GM12878 (cell line): ENCODE measurements around the gene SLC50A1. TPM values are rescaled to one million over a fixed set of nuclear protein-coding genes. Genes with fewer than 3 reads are reported as not detected.
A peak's percentile ranks its signal among the peaks of the same experiment; 100 is the strongest.

Source experiments
- ATF2 ChIP-seq: IDR thresholded peaks from 2 replicates; pipeline ENCODE4 v1.6.1; 2012; ENCODE audit warnings: low read length, inconsistent platforms
- BHLHE40 ChIP-seq, 2 experiments: fragments of 450-650 bp in 1 of 2; IDR thresholded peaks; 2 replicates each; pipeline ENCODE4 v1.6.1; 2011 to 2017; ENCODE audit warnings: low read depth in 2 of 2, borderline replicate concordance in 1 of 2, improper control_type of control experiment in 1 of 2, low read length in 1 of 2, mild to moderate bottlenecking in 1 of 2
- CBX3 ChIP-seq: fragments of 200-600 bp; sonication (generic); IDR thresholded peaks from 2 replicates; pipeline ENCODE4 v1.6.1; 2016; ENCODE audit warnings: low read depth, borderline replicate concordance
- CEBPB ChIP-seq, 2 experiments: fragments of 150-350 bp in 1 of 2; IDR thresholded peaks; 2 replicates each; pipeline ENCODE4 v1.6.1; 2012 to 2014; ENCODE audit warnings: low read depth in 2 of 2, low read length in 2 of 2, borderline replicate concordance in 1 of 2, inconsistent platforms in 1 of 2
- CHD4 ChIP-seq: fragments of 200-600 bp; sonication (generic); IDR thresholded peaks from 2 replicates; pipeline ENCODE4 v1.6.1; 2016; ENCODE audit warnings: mild to moderate bottlenecking
- E2F8 ChIP-seq: fragments of 450-650 bp; IDR thresholded peaks from 2 replicates; pipeline ENCODE4 v1.6.1; 2018; ENCODE audit warnings: mild to moderate bottlenecking, low read depth, moderate library complexity; ENCODE audit not compliant: partially characterized antibody
- FOS ChIP-seq: IDR thresholded peaks from 3 replicates; pipeline ENCODE4 v1.6.1; 2011; ENCODE audit warnings: borderline replicate concordance; ENCODE audit not compliant: insufficient read length; ENCODE audit errors: extremely low read depth
- HCFC1 ChIP-seq: fragments of 150-350 bp; IDR thresholded peaks from 2 replicates; pipeline ENCODE4 v1.6.1; 2014; ENCODE audit warnings: low read length
- HDAC2 ChIP-seq: fragments of 200-600 bp; sonication (generic); IDR thresholded peaks from 2 replicates; pipeline ENCODE4 v1.6.1; 2017
- IKZF2 ChIP-seq, 2 experiments: fragments of 450-650 bp; IDR thresholded peaks; 2 replicates each; pipeline ENCODE4 v1.6.1; 2017; ENCODE audit warnings: mild to moderate bottlenecking in 2 of 2, moderate library complexity in 2 of 2
- JUNB ChIP-seq: IDR thresholded peaks from 2 replicates; pipeline ENCODE4 v1.6.1; 2016; ENCODE audit warnings: antibody characterized with exemption, mild to moderate bottlenecking
- NRF1 ChIP-seq: conservative IDR thresholded peaks from 2 replicates; pipeline ENCODE4 v1.6.1; 2011; ENCODE audit warnings: mild to moderate bottlenecking, low read depth, low read length, improper control_type of control experiment
- PBX3 ChIP-seq: IDR thresholded peaks from 2 replicates; pipeline ENCODE4 v1.6.1; 2011; ENCODE audit warnings: mild to moderate bottlenecking, low read depth, low read length, moderate library complexity; ENCODE audit not compliant: insufficient replicate concordance
- POLR2AphosphoS5 ChIP-seq: IDR thresholded peaks from 2 replicates; pipeline ENCODE4 v1.6.1; 2011; ENCODE audit warnings: mild to moderate bottlenecking, low read length, inconsistent platforms
- SRF ChIP-seq, 2 experiments: IDR thresholded peaks; 2 replicates each; pipeline ENCODE4 v1.6.1; 2011; ENCODE audit warnings: low read depth in 2 of 2, low read length in 2 of 2, mild to moderate bottlenecking in 1 of 2, moderate library complexity in 1 of 2
- SUZ12 ChIP-seq: fragments of 200-600 bp; sonication (generic); IDR thresholded peaks from one replicate; pipeline ENCODE4 v1.6.1; 2018; ENCODE audit warnings: antibody characterized with exemption, mild to moderate bottlenecking; ENCODE audit not compliant: unreplicated experiment
- ZNF592 ChIP-seq: fragments of 450-650 bp; IDR thresholded peaks from 2 replicates; pipeline ENCODE4 v1.6.1; 2017; ENCODE audit warnings: mild to moderate bottlenecking, moderate library complexity
- ZSCAN29 ChIP-seq: fragments of 450-650 bp; IDR thresholded peaks from 2 replicates; pipeline ENCODE4 v1.6.1; 2017; ENCODE audit warnings: mild to moderate bottlenecking, moderate library complexity
- polyA plus RNA-seq, 11 experiments: library from polyadenylated mRNA; depleted of rRNA in 4 of 11; unstranded in 6 of 11; stranded (reverse) in 5 of 11; fragments of >200 nt; fragmentation: Nextera tagmentation in 4 of 11; fragmentation: Illumina TruSeq in 1 of 11; extraction: Ambion mirVana in 4 of 11; extraction: Trizol in 1 of 11; gene quantifications; 1 replicate in 1 of 11; 2 replicates in 10 of 11; pipeline versions ENCODE4 v1.2.1 to v1.2.3, GENCODE V29; 2011 to 2016; ENCODE audit warnings: inconsistent platforms in 2 of 11, missing spikeins in 2 of 11, low read depth in 1 of 11
- total RNA-seq, 4 experiments: library from RNA; depleted of rRNA in 3 of 4; stranded (reverse); fragments of >200 nt in 3 of 4; fragmentation: Illumina TruSeq in 1 of 4; extraction: Trizol in 1 of 4; gene quantifications; 2 replicates each; pipeline versions ENCODE4 v1.2.1 to v1.2.3, GENCODE V29; 2013 to 2021

Gene SLC50A1
- total and polyA plus RNA-seq, 10 of the 15 experiments (the other 5 are each of a cell fraction or from before 2014, with no cell fraction given), result 32.5 to 85.6 (median 54.0) TPM

GRCh38 chr1:155135415-155136028 lies at the start of gene SLC50A1 (continued):
- TF ChIP-seq E2F8 (peak; percentile 56), ZNF592 (no peak), SRF (IDR thresholded peaks at IDR 0.05; ENCODE audit: low read depth in 2 of 2, low read length in 2 of 2) (0 out of 4 replicates have a peak, but pooled peaks of 1 of the 2 experiments have one; percentile 9), CBX3 (no peak), NRF1 (peak; percentile 33; the same call in 1 of the 2 replicates), CHD4 (no peak), POLR2AphosphoS5 (peak; percentile 80; the same call in 1 of the 2 replicates), SUZ12 (no peak), FOS (no peak), HCFC1 (no peak; the same call in 1 of the 2 replicates), ZSCAN29 (no peak), CEBPB (IDR thresholded peaks at IDR 0.05; ENCODE audit: borderline replicate concordance in 1 of 2, low read depth in 2 of 2, low read length in 2 of 2) (no peak), ATF2 (no peak), IKZF2 (IDR thresholded peaks at IDR 0.05) (peak; percentile 9 to 15; a peak in 1 of 4 replicates), JUNB (no peak), PBX3 (no peak), BHLHE40 (IDR thresholded peaks at IDR 0.05; ENCODE audit: borderline replicate concordance in 1 of 2, low read depth in 2 of 2, low read length in 1 of 2) (peak; percentile 74 to 90; a peak in 3 of 4 replicates), HDAC2 (no peak)
